GM21528 (cell line): ENCODE measurements around the gene SPRN.

Experiments used
- ATAC-seq: cut with Tn5 transposase; IDR thresholded peaks from one replicate; pipeline ENCODE4 v1.9.1; 2021; ENCODE audit warnings: mild to moderate bottlenecking, moderate library complexity; ENCODE audit not compliant: unreplicated experiment, low FRiP score

SPRN gene

DNA sequence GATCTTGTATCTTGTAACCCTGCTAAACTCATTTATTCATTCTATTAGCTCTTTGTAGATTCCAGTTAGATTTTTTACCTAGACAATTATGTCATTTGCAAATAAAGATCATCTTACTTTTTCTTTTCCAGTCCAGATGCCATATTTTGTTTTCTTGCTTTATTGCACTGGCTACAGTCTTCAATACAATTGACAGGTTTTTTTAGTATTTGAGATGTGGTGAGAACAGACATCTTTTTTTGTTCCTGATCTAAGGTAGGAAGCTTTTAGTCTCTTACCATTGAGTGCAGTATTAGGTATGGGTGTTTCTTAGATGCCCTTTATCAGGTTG lies 12.1 kb downstream of the SPRN start:
- no peak for ATAC-seq

- no peak for ATAC-seq
Observed at GRCh38 chr10:133411523-133412380, 12.7 kb downstream of the SPRN start.

DNA sequence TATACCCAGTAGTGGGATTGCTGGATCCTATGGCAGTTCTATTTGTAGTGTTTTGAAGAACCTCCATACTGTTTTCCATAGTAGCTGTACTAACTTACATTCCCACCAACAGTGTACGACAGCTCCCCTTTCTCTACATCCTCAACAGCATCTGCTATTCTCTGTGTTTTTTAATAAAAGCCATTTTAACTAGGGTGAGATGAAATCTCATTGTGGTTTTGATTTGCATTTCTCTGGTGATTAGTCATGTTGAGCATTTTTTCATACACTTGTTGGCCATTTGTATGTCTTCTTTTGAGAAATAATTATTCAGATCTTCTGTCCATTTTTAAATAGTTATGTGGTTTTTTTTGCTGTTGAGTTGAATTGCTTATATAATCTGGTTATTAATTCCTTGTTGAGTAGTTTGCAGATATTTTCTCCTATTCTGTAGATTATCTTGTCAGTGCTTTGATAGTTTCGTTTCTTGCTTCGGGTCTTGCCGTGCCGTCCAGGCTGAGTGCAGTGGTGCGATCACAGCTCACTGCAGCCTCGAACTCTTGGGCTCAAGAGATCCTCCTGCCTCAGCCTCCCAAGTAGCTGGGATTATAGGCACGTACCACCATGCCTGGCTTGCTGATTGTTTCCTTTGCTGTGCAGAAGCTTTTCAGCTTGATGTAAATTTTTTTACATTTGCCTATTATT lies 18.4 kb downstream of the SPRN start:
- ATAC-seq, result no peak

GRCh38 chr10:133405272-133405671 lies 19.2 kb downstream of the SPRN start:
- ATAC-seq, result no peak

DNA sequence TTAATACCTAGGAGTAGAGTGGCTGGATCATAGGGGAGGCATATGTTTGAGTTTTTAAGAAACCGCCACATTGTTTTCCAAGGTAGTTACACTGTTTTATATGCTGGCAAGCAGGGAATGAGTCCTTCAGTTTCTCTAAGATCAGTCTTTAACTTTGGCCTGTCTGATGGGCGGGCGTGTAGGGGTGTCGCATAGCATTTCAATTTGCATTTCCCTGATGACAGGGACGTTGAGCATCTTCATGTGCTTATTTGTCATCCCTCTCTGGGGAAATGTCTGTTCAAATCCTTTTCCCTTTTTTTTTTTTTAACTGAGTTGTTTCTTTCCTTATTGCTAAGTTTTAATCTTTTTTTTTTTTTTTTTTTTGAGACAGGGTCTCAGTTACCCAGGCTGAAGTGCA lies 20.6 kb downstream of the SPRN start:
- no peak for ATAC-seq

GRCh38 chr10:133403359-133403758 lies 21.1 kb downstream of the SPRN start:
- no peak for ATAC-seq

DNA sequence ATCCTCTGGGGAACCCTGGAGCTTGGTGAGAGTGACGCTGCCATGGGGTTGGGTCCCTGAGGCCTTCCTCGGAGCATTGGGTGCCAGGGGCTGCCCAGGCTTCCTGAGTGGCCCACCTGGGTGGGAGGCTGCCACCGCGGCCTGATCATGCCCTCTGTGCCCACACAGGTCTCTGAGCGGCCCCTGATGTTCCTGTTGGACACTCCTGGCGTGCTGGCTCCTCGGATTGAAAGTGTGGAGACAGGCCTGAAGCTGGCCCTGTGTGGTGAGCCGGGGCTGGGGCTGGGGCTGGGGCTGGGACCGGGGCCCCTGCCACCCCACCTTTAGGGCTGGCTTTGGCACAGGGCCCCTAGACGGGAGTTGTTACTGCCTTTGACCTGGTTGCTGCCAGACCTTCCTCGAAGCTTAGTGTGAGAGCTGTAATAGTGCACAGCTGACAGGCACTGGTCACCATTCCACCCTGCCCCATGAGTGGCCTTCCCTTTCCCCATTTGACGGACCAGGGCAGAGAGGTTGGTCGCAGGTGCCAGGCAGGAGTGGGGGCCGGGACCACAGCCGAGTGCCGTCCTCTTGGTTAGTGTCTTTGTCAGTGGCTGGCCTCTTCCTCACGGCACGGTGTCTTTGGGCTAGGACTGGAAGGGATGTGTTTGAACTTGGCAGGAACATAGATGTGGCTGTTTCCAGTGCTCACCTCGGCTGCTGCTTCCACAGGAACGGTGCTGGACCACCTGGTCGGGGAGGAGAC lies 22.3 kb downstream of the SPRN start:
- no peak for ATAC-seq

- ATAC-seq, result peak; percentile 24
Observed at GRCh38 chr10:133401500-133401899, 22.9 kb downstream of the SPRN start.

DNA sequence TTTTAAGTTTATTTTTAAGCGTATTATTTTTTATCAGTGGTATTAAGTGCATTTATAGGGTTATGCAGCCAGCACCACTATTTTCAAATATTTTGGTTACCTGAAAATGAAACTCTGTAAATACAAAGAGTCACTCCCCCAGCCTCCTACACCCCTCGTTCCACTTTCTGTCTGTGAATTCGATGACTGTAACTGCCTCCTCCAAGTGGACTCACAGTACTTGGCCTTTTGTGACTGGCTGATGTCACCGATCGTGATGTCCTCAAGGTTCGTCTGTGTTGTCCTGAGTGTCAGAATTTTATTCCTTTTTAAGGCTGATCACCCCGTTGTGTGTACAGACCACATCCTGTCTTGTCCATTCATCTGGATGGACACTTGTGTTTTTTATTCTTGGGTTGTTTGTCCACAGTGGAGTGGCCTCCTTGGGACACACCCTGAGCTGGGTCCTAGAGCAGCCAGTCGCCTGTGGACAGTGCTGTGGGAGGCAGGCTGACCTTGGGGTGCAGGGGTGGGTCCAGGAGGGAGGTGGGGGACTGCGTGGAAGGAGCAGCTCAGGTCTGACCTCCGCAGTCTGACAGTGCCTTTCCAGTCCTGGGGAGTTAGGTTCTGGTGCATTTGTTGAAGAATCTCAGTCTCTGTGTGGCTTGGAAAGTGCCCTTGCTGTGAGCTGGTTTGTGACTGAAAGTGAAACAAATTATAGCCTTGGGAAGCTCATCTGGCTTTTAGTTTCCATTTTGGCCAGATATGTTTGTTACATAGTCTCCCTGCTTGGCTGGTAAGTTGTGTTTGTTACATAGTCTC lies 23.6 kb downstream of the SPRN start:
- ATAC-seq, result peak; percentile 77

- no peak for ATAC-seq
Observed at GRCh38 chr10:133399123-133399601, 25.3 kb downstream of the SPRN start.

- no peak for ATAC-seq
Observed at GRCh38 chr10:133397938-133398337, 26.5 kb downstream of the SPRN start.

- ATAC-seq, result no peak
Observed at GRCh38 chr10:133396035-133396624, 28.3 kb downstream of the SPRN start.

- ATAC-seq, result no peak
Observed at GRCh38 chr10:133394801-133395221, 29.6 kb downstream of the SPRN start.

- ATAC-seq, result peak; percentile 66
Observed at GRCh38 chr10:133394064-133394663, 30.3 kb downstream of the SPRN start, which contains the start of gene MTG1. Gene MTG1, plus strand, starts transcription at chr10:133394157. Its CDS starts 64 bp downstream, at chr10:133394221.

GRCh38 chr10:133393401-133394063 lies 30.9 kb downstream of the SPRN start:
- ATAC-seq, result no peak

DNA sequence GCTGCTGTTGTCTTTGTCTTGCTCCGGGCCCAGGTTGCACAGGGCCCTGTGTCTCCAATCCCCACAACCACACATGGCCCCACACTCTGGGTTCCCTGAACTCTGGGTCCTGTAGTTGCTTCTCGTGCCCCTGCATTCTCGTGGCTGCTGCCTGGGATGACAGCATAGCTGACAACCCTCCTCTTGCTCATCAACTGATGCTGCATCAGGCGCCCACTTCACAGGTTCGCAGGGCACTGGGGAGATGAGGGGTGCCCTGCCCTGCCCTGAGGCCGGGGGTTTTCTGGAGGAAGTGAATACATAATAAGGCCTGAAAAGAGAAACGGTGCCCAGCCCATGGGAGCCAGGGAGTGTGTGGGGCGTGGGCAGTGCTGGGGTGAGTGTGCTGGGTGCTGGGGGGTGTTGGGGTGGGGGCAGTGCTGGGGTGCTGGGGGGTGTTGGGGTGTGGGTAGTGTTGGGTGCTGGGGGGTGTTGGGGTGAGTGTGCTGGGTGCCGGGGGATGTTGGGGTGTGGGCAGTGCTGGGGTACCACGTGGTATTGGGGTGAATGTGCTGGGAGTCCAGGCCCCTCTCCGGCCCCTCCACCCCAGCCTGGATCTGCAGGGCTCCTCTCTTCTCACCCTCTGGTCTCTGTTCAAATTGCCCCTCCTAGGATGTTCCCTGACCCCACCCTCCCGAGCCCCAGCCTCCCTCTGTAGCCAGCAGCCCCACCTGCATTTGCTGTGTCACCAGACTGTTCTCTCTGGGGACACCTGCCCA lies 32.5 kb downstream of the SPRN start:
- ATAC-seq, result no peak

GRCh38 chr10:133391249-133391635 lies 33.2 kb downstream of the SPRN start:
- no peak for ATAC-seq

DNA sequence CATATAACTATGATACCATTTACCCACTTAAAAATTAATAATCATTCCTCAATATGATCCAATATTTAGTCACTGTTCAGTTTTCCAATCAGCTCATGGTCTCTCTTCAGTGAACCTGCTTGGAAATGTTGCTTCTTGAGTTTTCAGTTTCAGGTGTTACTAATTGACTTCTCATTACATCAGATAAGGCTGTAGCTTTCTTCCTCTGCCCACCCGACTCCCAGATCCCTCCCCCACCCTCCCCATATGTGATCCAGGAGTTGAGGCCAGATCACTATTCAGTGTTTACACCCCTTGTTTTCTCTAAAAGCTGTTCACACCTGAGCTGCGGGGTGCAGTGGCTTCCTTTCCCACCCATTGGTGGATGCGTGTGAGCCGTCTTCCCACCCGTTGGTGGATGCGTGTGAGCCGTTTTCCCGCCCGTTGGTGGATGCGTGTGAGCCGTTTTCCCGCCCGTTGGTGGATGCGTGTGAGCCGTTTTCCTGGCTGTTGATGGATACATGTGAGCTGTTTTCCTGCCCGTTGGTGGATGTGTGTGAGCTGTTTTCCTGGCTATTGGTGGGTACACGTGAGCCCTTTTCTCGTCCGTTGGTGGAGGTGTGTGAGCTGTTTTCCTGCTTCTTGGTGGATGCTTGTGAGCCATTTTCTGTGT lies 33.7 kb downstream of the SPRN start:
- no peak for ATAC-seq
